ENCODE results near the gene RASGRP2. TPM values are rescaled to one million over a fixed set of nuclear protein-coding genes. Genes with fewer than 3 reads are reported as not detected.

The RASGRP2 gene
- total RNA-seq, 1 experiment from 2014 or later = 26.9 TPM

DNA sequence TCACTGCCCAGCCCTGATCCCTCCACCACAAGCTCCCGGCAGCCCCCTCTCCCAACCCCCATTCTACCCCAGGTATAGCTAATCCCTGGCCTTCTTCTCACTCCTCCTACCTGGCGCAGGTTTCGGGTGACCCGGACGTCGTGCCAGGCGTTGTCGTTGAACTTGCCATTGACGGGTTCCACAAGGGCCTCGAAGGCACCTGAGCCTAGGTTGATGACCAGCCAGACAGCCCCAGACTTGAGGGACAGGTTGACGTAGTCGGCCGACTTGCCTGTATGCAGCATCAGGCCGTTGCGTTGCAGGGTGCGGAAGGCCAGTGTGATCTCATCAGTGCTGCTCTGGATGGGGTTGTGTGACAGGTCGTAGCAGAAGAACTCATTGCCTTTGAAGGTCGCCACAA, 58.4 kb downstream of the RASGRP2 start:
- Histone ChIP-seq H4K91ac (ENCODE audit: insufficient read length, low read depth, low read length) (no peak overlapping the region), H3K23ac (ENCODE audit: insufficient read length, low read depth, low read length) (no peak overlapping the region), H2AK5ac (ENCODE audit: insufficient read length, low read length) (no peak overlapping the region), H3K56ac (ENCODE audit: insufficient read length, low read depth, low read length) (no peak overlapping the region), H4K20me1 (ENCODE audit: control insufficient read depth, insufficient read depth, insufficient read length) (no peaks in the 10 kb centered on the region), H3K79me2 (ENCODE audit: insufficient read depth, low read length) (no peaks in the 10 kb centered on the region), H2BK15ac (ENCODE audit: low read depth, low read length) (no peak overlapping the region), H4K5ac (ENCODE audit: insufficient read length, low read depth, low read length) (no peak overlapping the region), H2BK20ac (ENCODE audit: low read depth, low read length, poor library complexity, severe bottlenecking) (no peak overlapping the region), H3K18ac (ENCODE audit: insufficient read length, low read depth, low read length) (no peak overlapping the region), H3K27ac (ENCODE audit: insufficient read length, low read depth, low read length) (no peak overlapping the region), H3K23me2 (ENCODE audit: insufficient read length, low read depth, low read length, poor library complexity, severe bottlenecking) (peaks cover 2% of the 10 kb centered on the region), H2BK12ac (ENCODE audit: insufficient read length, low read depth, low read length) (no peak overlapping the region), H3K9ac (ENCODE audit: extremely low read depth, insufficient read length, low read length) (no peak overlapping the region), H2BK5ac (ENCODE audit: insufficient read length, low read length) (no peak overlapping the region), H3K9me3 (ENCODE audit: control insufficient read depth, low read depth, low read length) (no peaks in the 10 kb centered on the region), H3K14ac (ENCODE audit: insufficient read depth, low read length) (no peak overlapping the region; the same call in 1 of the 2 replicates), H4K8ac (replicated peaks; ENCODE audit: insufficient read length, low read depth, low read length) (no peak overlapping the region), H3K4me2 (ENCODE audit: insufficient read depth, insufficient read length, low read length) (no peak overlapping the region), H2AFZ (ENCODE audit: low read length) (no peak overlapping the region), H2BK120ac (ENCODE audit: low read depth, low read length, poor library complexity, severe bottlenecking) (no peak overlapping the region), H3K4me1 (ENCODE audit: insufficient read depth, low read length) (no peaks in the 10 kb centered on the region), H3K27me3 (ENCODE audit: insufficient read depth, low read length) (no peaks in the 10 kb centered on the region), H3T11ph (ENCODE audit: low read length) (no peak overlapping the region), H3K4ac (ENCODE audit: low read depth, low read length) (no peak overlapping the region), H3K79me1 (ENCODE audit: insufficient read depth, low read depth, low read length, poor library complexity, severe bottlenecking) (no peaks in the 10 kb centered on the region)
- Mint-ChIP-seq H3K27me3 (ENCODE audit: low read depth) (peaks cover 57% of the 10 kb centered on the region), H3K9me3 (no peaks in the 10 kb centered on the region), H3K4me1 (peaks cover 11 to 15% of the 10 kb centered on the region in 2 experiments), H3K36me3 (ENCODE audit: insufficient read depth in 1 of 3, low read depth in 3 of 3) (no peaks in the 10 kb centered on the region; a peak in 1 of 7 replicates), H3K4me3 (no peak overlapping the region), H3K27ac (no peak overlapping the region; a peak in 1 of 7 replicates)
- no CpG with 5 or more reads among the region's 18 CpGs for WGBS (ENCODE audit: extremely low coverage, insufficient read length, low lambda C conversion rate)
- TF ChIP-seq, protein P1, sequence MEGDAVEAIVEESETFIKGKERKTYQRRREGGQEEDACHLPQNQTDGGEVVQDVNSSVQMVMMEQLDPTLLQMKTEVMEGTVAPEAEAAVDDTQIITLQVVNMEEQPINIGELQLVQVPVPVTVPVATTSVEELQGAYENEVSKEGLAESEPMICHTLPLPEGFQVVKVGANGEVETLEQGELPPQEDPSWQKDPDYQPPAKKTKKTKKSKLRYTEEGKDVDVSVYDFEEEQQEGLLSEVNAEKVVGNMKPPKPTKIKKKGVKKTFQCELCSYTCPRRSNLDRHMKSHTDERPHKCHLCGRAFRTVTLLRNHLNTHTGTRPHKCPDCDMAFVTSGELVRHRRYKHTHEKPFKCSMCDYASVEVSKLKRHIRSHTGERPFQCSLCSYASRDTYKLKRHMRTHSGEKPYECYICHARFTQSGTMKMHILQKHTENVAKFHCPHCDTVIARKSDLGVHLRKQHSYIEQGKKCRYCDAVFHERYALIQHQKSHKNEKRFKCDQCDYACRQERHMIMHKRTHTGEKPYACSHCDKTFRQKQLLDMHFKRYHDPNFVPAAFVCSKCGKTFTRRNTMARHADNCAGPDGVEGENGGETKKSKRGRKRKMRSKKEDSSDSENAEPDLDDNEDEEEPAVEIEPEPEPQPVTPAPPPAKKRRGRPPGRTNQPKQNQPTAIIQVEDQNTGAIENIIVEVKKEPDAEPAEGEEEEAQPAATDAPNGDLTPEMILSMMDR (conservative IDR thresholded peaks at IDR 0.05) = no peak
- no peak for DNase-seq
